GM19455 (cell line): ENCODE data around the gene PBX3.
A peak's percentile ranks its signal among the peaks of the same experiment; 100 is the strongest.

Experiments used
- ATAC-seq: cut with Tn5 transposase; IDR thresholded peaks from one replicate; pipeline ENCODE4 v1.9.1; 2021; ENCODE audit not compliant: unreplicated experiment

The PBX3 gene

GRCh38 chr9:125747053-125747764 is at the start of gene PBX3:
TSS of gene PBX3 (plus strand) at chr9:125747373.
- ATAC-seq: peak; percentile 21

GRCh38 chr9:125699870-125700269 is 47.3 kb upstream of the PBX3 start:
- ATAC-seq: no peak

GRCh38 chr9:125700791-125701190 is 46.4 kb upstream of the PBX3 start:
- peak; percentile 67 for ATAC-seq

- ATAC-seq: no peak
Measured at GRCh38 chr9:125701351-125701750, 45.8 kb upstream of the PBX3 start.

- ATAC-seq: no peak
Measured at GRCh38 chr9:125703662-125704061, 43.5 kb upstream of the PBX3 start.

- ATAC-seq: no peak
Measured at GRCh38 chr9:125705893-125706292, 41.3 kb upstream of the PBX3 start.

- ATAC-seq: peak; percentile 94
Measured at GRCh38 chr9:125706651-125707471, 40.3 kb upstream of the PBX3 start, which contains the start of gene MAPKAP1. TSS of gene MAPKAP1 (minus strand) at chr9:125707208. CDS start at chr9:125672574, 34,634 bp downstream.

- ATAC-seq: no peak
Measured at GRCh38 chr9:125707472-125707804, 39.7 kb upstream of the PBX3 start.

- ATAC-seq: no peak
Measured at GRCh38 chr9:125726456-125727132, 20.6 kb upstream of the PBX3 start.

- no peak for ATAC-seq
Measured at GRCh38 chr9:125730168-125730567, 17.0 kb upstream of the PBX3 start.

- ATAC-seq: no peak
Measured at GRCh38 chr9:125732562-125732961, 14.6 kb upstream of the PBX3 start.

- no peak for ATAC-seq
Measured at GRCh38 chr9:125739436-125739835, 7.7 kb upstream of the PBX3 start.

- no peak for ATAC-seq
Measured at GRCh38 chr9:125742657-125743056, 4.5 kb upstream of the PBX3 start.

- ATAC-seq: no peak
Measured at GRCh38 chr9:125743682-125744428, 3.3 kb upstream of the PBX3 start.

GRCh38 chr9:125744616-125745015 is 2.6 kb upstream of the PBX3 start:
- no peak for ATAC-seq

GRCh38 chr9:125745018-125745417 is 2.2 kb upstream of the PBX3 start:
- ATAC-seq: no peak

GRCh38 chr9:125745682-125746016 is 1.5 kb upstream of the PBX3 start:
- no peak for ATAC-seq

GRCh38 chr9:125746017-125746773 is 978 bp upstream of the PBX3 start:
- ATAC-seq: peak; percentile 66

GRCh38 chr9:125746774-125747052 is 460 bp upstream of the PBX3 start:
- no peak for ATAC-seq

- ATAC-seq: no peak
Measured at GRCh38 chr9:125747765-125748445, 732 bp downstream of the PBX3 start.
